RPMI8226 (cell line): ENCODE measurements around the gene VWA3A.
"Not testable (repeated sequence)": the region's sequence is repeated elsewhere in the genome, so short reads cannot be mapped to it uniquely, and the experiment has no call there.

Experiments
- DNase-seq: peaks from one replicate; pipeline ENCODE4 v3.0.0-alpha.2; 2015

VWA3A gene, protein sequence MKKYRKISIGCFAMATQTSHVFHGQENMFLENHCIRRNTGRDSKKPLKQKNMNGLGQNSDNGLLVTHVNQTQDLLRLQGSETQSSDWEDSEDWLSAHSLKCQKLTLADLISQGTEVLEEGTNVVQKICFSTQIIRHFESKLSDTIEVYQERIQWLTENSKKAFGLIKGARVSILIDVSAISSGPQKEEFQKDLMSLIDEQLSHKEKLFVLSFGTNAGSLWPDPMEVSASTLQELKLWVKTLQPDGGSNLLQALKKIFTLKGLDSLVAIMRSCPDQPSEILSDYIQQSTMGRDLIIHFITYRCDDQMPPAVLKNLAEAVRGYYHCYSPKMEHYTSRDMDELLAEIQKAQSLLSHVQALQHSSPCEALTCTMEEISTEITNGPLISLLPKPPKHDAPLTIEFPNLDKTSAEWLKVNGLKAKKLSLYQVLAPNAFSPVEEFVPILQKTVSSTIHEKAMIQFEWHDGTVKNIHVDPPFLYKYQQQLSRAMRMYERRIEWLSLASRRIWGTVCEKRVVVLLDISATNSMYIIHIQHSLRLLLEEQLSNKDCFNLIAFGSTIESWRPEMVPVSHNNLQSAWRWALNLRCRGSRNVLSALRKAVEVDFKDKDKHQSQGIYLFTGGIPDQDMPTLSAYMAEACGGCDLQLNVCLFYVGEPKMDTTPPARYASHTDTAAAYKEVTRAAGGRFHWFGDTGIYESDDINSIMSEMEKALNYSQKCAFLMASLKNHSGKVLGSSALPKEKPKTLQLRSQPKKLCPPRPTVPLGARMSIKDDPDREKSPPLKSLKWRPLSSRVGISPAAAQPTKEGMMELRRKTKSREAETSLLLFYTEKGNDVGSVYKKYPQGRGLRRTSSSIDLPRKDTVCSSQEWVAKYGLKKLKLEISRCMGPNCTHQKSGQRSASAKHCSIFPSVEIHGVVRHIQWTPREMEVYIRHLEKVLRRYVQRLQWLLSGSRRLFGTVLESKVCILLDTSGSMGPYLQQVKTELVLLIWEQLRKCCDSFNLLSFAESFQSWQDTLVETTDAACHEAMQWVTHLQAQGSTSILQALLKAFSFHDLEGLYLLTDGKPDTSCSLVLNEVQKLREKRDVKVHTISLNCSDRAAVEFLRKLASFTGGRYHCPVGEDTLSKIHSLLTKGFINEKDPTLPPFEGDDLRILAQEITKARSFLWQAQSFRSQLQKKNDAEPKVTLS

DNA sequence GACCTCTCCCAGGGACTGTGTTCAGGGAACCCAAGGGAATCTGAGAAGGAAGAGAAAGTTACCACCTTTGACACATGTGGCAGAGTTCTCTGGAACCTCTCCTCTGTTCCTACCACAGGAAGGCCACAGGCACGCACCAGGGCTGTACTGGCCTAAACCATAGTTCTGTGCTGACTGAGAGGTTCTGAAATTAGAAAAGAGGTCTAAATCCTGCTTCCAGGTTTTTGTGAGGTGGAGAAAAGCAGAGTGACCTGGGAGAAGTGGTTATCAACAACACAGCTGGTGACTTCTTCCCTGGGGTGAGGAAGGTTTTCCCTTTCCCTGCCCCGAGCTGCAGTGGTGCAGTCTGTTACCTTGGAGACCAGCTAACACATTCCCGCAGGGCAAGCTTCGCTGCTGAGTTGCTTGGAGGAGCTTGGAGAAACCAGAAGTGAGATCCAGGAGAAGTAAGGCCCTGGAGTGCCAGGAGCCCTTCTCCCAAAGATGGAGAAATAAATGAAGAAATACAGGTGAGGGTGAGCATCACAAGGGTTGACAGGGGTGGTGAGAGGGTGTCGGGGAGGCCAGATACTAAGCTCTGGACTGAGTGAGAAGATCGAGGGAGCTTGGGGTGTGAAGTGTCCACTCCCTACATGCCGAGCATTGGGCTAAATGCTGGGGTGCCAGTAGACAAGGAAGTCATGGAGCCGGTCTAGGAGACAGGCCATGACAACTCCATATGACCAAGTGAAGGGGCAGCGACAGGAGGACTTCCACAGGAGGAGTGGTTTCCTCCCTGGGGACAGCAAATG lies at the start of gene VWA3A:
TSS of gene VWA3A (plus strand) at position 399 of the 791 bp plus-strand sequence. CDS start at position 496, 97 bp downstream.
- DNase-seq: no peak

DNA sequence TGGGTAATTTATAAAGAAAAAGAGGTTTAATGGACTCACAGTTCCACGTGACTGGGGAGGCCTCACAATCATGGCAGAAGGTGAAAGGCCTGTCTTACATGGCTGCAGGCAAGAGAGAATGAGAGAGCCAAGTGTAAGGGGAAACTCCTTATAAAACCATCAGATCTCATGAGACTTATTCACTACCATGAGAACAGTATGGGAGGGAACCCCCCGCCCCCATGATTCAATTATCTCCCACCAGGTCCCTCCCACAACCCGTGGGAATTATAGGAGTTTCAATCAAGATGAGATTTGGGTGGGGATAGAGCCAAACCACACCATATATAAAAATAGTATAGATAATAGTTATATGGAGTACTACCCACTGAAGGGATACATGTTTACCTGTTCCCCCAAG lies 48.5 kb upstream of the VWA3A start:
- not testable (repeated sequence) for DNase-seq

DNA sequence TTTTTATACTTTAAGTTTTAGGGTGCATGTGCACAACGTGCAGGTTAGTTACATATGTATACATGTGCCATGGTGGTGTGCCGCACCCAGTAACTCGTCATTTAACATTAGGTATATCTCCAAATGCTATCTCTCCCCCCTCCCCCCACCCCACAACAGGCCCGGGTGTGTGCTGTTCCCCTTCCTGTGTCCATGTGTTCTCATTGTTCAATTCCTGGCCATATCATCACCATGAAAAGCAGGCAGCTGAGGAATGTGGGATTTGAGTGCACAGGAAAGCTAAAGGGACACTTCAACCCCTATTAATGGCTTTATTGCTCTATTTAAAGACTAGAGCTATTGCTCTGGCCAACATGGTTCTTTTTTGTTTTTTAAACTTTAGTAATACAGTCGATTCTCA lies 46.5 kb upstream of the VWA3A start:
- DNase-seq: not testable (repeated sequence)

GRCh38 chr16:22050963-22051362 lies 41.4 kb upstream of the VWA3A start:
- no peak for DNase-seq

DNA sequence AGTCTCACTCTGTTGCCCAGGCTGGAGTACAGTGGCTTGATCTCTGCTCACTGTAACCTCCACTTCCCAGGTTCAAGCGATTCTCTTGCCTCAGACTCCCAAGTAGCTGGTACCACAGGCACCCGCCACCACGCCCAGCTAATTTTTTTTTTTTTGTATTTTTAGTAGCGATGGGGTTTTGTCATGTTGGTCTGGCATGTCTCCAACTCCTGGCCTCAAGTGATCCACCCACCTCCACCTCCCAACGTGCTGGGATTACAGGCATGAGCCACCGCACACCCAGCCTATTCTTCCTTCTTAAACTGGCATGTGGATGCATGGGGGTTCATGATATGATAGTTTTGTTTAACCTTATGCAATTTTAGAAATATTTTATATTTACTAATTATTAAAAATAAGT lies 39.4 kb upstream of the VWA3A start:
- DNase-seq: no peak

DNA sequence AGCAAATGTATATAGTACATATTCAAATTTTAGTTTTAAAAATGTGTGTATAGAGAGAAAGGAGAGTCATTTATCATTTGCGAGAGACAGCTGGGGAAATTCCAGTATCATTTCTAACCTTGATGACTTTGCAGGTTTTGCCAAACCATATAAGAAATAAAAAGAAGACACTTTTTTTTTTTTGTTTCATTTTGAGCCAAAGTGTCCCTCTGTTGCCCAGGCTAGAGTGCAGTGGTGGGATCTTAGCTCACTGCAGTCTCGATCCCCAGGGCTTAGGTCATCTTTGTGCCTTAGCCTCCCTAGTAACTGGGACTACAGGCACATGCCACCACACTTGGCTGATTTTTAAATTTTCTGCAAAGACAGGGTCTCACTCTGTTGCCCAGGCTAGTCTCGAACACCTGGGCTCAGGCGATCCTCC lies 38.4 kb upstream of the VWA3A start:
- no peak for DNase-seq

DNA sequence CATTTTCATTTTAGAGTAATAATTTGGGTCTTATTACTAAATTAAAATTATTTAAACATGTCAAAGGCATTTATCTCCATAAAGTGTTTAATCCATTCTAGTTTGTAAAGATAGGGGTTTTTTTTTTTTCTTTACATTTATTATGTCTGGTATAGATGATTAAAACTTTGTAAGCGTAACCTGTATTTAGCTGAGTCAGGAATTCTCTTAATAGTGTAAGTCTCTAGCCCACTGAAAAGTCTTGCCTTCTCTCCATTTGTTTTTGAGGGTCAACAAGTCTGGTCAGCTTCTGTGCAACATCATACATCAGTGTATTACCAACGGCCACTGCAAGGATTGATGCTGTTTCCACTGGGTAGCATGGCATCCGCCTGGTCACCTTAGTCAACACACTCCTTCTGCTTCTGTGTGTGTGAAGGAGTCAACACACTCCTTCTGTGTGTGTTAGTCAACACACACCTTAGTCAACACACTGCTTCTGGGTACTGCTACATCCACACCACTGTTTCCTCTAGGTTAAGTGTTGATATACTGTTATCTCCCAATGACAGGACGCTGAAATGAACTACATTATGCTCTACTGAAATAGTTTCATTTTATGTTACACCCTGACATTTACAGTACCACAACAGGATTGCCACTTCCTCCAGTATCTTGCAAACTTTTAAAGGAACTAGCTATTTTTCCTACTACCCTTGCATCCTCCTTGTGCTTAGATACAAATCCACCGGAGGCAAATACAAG lies 37.3 kb upstream of the VWA3A start:
- no peak for DNase-seq

DNA sequence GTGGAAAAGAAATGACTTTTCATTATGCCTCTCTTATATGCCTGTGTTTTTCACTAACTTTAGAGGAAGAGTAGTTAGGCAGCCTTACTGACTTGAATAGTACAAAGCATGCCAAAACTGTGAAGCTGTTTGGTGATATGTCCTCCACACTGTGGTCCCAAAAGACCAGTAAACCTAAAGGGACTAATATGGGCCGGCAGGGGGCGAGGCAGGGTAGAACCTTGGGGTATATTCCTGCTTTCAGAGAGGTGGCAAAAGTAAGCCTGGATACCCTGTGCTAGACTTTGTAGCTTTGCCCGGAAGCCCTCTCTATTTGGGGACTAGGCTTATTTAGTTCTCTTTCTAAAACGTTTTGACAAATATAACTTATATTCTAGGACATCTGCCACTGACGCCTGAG lies 36.5 kb upstream of the VWA3A start:
- DNase-seq: no peak

DNA sequence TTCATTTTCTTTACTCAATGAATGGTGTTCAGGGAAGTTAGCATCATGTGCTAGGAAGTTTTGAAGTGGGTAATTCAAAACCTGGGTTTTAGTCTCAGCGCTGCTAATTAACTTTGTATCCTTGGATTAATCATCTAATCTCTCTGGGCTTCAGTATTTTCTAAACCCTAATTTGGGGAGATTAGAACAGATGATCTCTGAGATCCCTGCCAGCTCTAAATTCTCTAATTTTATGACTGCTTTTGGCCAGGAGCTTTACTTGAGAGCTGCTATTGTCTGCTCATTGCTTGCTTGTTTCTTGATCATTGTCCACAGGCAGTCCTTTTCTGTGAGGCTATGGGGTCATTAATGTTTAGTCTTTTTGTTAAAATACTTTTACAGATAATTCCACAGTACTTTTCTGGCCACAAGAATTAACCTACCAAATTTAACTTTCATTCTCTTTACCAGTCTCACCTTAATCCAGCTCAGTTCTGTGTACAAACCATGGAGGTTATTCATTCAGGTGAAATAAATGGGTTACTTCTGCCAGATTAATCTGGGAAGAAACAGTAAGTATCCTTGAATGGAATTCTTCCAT lies 28.4 kb upstream of the VWA3A start:
- no peak for DNase-seq

GRCh38 chr16:22065252-22065651 lies 27.1 kb upstream of the VWA3A start:
- no peak for DNase-seq

DNA sequence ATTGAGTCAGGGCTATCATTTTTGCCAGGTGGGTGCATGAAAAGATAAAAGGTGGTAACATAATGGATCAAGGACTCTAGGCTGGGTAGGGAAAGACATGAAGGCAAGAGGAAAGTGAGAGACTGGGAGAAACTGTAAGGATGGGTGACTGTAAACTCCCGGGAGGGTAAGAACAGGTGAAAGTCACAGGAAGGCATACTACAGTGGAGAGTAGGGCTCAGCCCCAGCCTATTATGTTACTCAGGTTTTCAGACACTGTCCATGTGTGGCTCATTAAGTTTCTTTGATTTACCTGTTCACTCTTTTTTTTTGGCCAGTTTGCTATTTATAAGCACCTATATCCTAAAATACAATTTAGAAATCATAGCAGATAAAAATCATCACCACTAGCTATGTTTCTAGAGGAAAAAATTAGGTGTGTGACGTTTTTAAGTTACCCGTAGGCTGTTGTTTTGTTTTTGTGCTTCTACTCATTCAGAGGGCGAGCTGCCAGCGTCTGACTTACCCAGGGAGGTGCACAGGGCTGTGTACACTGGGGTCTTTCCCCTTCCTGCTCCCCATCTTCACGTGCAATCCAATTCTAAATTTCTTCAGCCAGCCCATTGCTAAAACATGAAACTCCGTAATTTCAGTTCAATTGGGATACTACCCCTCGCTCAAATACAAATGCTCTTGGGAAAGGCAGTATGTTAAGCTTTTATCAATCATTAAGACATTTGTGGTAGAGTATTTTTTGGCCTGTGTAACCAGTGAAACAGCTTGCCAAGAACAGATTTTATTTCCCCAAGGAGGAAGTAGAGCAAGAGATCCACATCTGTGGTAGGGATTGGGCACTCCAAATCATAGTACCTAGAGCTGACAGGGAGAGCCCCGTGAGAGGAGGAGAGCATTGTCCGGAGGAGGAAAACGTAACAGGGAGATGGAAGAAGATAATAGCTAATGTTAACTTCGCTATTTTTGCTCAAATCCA lies 21.7 kb upstream of the VWA3A start:
- DNase-seq: no peak

GRCh38 chr16:22071331-22071910 lies 20.9 kb upstream of the VWA3A start:
- DNase-seq: no peak

DNA sequence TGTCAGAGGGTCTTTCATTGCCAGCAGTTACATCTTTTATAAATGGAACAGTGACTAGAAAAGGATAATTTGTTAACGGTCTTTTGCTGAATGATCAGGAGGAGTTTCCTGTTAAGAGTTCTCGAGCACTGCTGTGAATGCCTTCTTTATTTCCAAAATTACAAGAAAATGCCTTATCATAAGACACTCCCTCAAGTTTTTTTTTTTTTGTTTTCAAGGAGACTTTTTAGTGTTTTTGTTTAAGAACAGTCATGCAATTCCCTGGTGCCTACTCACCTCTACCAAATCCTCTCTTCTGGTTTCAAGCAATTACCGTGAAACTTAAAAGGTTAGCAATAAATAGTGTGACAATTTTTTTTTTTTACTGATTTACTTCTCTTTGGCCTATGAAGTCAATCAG lies 19.0 kb upstream of the VWA3A start:
- no peak for DNase-seq

DNA sequence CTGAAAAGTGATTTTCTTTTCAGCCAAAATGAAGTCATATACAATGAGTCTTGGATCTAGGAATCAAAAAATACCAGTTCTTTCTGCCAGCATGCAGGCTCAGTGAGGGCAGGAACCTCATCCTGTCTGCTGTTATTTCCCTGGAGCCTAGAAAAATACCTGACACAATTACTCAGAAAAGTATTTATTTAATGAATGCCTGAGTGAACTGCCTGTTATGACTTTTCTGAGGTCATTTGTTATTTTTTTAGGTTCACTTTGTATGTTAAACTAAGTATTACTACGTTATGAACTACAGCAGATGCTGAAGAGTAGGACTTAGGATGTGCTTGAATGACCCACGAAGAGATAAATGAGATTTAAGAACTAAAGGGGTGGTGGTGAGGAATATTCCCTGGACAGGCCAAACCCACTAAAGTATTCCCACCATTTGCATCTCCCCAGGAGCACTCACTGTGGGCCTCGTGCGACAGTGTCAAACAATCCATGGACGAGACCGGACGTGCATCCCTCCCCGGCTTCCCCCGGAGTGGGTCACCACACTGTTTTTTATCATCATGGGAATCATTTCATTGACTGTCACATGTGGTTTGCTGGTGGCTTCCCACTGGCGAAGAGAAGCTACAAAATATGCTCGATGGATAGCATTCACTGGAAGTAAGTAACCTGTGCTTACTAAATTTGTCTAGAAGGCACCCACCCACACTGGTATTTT lies 17.1 kb upstream of the VWA3A start:
- no peak for DNase-seq

DNA sequence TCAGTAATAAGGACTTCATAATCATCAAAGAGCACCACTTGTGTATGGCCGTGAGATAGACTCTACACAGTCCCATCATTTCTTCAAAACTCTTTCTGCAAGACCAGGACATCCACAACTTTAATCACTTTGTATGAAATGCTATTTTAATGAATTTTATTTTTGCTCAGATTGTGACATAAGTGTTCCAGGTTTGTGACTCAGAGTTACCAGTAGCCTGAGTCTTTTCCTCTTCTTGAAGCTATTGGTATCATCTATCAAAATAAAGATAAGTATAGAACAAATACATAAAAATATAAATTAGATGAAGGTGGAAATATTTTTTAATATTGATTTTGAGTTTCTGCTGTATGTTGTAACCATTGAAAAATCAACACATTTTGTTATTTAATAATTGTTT lies 16.6 kb upstream of the VWA3A start:
- no peak for DNase-seq

- peak; percentile 75 for DNase-seq
Observed at GRCh38 chr16:22077700-22078313, 14.5 kb upstream of the VWA3A start.

DNA sequence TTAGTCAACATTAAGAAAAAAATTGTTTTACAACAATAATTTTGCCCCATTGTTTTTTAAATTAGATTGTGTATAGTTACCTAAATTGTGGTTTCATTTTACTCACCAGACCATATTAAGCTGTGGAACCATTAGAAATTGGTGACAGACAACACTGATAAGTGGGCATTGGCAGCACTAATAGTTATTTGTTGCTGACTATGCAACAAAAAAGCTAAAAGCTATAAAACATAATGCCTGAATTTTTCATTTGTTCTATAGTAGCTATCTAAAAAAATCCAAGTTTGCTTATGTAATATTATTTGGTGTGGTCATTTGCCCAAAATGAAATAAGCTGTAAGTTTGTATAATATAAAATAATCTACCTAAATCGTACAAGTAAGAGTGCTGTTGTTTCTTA lies 13.7 kb upstream of the VWA3A start:
- DNase-seq: no peak

DNA sequence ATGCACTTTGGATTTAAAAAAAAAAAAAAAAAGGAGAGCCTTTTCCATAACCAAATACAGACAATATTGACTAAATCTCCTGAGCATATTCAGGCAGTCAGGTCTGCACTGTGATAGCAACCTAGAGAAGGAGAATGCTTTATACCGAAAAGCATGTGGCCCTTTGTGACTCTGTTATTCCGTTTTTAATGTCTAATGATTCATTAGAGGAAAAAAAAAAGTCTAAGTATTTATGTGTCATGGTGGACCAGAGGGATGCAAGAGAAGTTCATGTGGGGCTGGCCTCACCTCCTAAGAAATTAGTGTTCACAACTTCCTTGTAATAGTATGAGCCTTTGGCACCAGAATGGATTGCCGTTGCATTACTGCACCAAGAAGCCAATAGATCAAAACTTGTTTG lies 11.3 kb upstream of the VWA3A start:
- no peak for DNase-seq

- no peak for DNase-seq
Observed at GRCh38 chr16:22086440-22086839, 5.9 kb upstream of the VWA3A start.
